Peyer's patch (tissue), 4 donors: ENCODE data around the gene HOXA5.
A peak's percentile ranks its signal among the peaks of the same experiment; 100 is the strongest.

Experiments used
- POLR2A ChIP-seq, 2 donors: fragments of 450-650 bp; IDR thresholded peaks; one replicate each; pipeline ENCODE4 v1.5.1; 2017; ENCODE audit warnings: antibody characterized with exemption in 2 of 2, mild to moderate bottlenecking in 2 of 2, moderate library complexity in 2 of 2
- TF ChIP-seq, protein P1 (sequence below), 6 experiments: fragments of 450-650 bp in 4 of 6; fragments of 200-600 bp in 2 of 6; sonication (generic) in 1 of 6; IDR thresholded peaks; one replicate each; pipeline ENCODE4 v1.5.1; 2017 to 2019; ENCODE audit warnings: antibody characterized with exemption in 6 of 6, mild to moderate bottlenecking in 3 of 6, moderate library complexity in 1 of 6

DNA sequence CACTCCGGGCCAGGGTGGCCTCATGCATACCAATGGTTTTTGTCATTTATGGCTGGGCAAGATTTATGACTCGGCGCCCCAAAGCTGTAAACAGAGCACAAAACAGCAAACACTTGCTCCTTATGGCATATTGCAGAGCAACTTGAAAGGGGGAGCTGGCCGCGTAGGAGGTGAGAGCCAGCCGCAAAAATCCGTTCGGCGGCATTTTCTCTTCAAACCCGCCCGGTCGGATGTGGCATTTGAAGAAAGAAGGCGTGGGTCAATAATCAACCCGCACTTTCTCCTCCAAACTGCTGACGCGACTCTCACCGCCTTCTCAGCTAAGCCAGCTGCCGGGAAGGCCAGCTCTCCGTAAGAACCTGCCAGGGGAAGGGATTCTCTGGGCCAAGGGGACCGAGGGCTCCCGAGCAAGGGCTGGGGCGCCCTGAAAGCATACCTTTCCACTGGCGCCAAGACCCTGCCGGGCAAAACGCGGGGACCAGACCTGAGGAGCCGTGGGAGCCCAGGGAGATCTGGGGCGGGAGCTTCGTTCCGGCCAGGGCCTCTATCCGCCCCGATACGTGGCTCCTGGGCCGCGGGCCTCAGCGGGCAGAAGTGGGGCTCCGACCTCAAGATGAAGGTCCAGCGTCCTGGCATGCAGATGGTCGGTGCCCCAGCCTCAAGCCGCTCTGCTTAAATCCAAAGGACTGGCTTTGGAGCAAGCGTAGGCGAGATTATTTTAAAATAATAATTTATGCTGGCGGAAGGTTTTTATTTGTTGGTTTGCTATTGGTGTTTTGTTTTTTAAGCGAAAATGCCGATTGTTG is 28.1 kb downstream of the HOXA5 start:
- peak; percentile 29 to 37 for TF ChIP-seq POLR2A (IDR thresholded peaks at IDR 0.05)
- TF ChIP-seq, protein P1, sequence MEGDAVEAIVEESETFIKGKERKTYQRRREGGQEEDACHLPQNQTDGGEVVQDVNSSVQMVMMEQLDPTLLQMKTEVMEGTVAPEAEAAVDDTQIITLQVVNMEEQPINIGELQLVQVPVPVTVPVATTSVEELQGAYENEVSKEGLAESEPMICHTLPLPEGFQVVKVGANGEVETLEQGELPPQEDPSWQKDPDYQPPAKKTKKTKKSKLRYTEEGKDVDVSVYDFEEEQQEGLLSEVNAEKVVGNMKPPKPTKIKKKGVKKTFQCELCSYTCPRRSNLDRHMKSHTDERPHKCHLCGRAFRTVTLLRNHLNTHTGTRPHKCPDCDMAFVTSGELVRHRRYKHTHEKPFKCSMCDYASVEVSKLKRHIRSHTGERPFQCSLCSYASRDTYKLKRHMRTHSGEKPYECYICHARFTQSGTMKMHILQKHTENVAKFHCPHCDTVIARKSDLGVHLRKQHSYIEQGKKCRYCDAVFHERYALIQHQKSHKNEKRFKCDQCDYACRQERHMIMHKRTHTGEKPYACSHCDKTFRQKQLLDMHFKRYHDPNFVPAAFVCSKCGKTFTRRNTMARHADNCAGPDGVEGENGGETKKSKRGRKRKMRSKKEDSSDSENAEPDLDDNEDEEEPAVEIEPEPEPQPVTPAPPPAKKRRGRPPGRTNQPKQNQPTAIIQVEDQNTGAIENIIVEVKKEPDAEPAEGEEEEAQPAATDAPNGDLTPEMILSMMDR (IDR thresholded peaks at IDR 0.05): no peak
